SK-N-MC (cell line): ENCODE measurements around the gene NTRK1.

Experiments
- EZH2 ChIP-seq: fragments of 200-600 bp; sonication (generic); IDR thresholded peaks from one replicate; pipeline ENCODE4 v1.6.1; 2017; ENCODE audit warnings: antibody characterized with exemption
- POLR2AphosphoS5 ChIP-seq: IDR thresholded peaks from 2 replicates; pipeline ENCODE4 v1.6.1; 2012; ENCODE audit warnings: mild to moderate bottlenecking, low read depth, low read length, borderline replicate concordance

DNA sequence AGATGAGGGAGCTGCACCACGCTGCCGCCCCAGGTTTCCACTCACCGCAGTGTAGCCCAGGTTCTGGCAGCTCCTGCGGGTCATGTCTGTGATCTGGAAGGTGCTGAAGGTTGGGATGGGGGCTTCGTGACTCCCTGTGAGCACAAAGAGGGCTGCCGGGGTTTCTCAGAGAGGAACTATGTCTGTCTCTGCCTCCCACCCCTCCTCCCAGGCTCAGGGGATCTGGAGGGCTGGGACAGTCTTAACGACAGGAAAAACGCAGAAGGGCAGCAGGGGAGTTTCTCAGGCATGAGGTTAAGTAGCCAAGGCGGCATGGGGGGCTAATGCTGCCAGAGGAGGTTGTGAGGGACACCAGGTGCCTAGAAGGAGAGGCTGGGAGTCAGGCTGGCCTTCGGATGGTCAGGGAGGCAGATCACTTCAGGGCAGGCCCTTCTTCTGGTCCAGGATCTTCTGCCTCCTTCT is 44.7 kb upstream of the NTRK1 start:
- no peak for TF ChIP-seq EZH2
- no peak for TF ChIP-seq POLR2AphosphoS5
